Ovary (tissue), 9 donors: ENCODE data around the gene ZHX3. TPM values are rescaled to one million over a fixed set of nuclear protein-coding genes. Genes with fewer than 3 reads are reported as not detected.
"Not testable (repeated sequence)": the region's sequence is repeated elsewhere in the genome, so short reads cannot be mapped to it uniquely, and the experiment has no call there.

ENCODE experiments used
- DNase-seq, 5 donors: peaks; one replicate each; pipeline ENCODE4 v3.0.0-alpha.2; 2019 to 2020
- H3K27ac ChIP-seq, 2 donors: fragments of 200-600 bp; one replicate each; pipeline versions ENCODE4 v1.5.1 to v1.8.0; 2019 to 2022
- H3K27me3 ChIP-seq: fragments of 200-600 bp; one replicate; pipeline ENCODE4 v1.8.0; 2022
- H3K36me3 ChIP-seq: fragments of 200-600 bp; sonication (generic); one replicate; pipeline ENCODE4 v1.5.1; 2019
- H3K4me1 ChIP-seq: one replicate; pipeline ENCODE4 v1.8.1; 2013; ENCODE audit warnings: mild to moderate bottlenecking, moderate library complexity; ENCODE audit not compliant: insufficient read depth
- H3K4me3 ChIP-seq: fragments of 200-600 bp; sonication (generic); one replicate; pipeline ENCODE4 v1.5.1; 2017
- H3K9me3 ChIP-seq, 2 donors: fragments of 200-600 bp in 1 of 2; sonication (generic) in 1 of 2; one replicate each; pipeline versions ENCODE4 v1.5.1 to v1.8.1; 2013 to 2019; ENCODE audit warnings: mild to moderate bottlenecking in 1 of 2, moderate library complexity in 1 of 2
- CTCF ChIP-seq, 3 donors: fragments of 450-650 bp in 2 of 3; fragments of 200-600 bp in 1 of 3; IDR thresholded peaks; one replicate each; pipeline versions ENCODE4 v1.5.1 to v1.8.0; 2016 to 2022; ENCODE audit warnings: antibody characterized with exemption in 3 of 3, mild to moderate bottlenecking in 1 of 3
- EP300 ChIP-seq: sonication (generic); formaldehyde crosslinking; IDR thresholded peaks from one replicate; pipeline ENCODE4 v1.6.1; 2017; ENCODE audit warnings: antibody characterized with exemption
- POLR2A ChIP-seq: fragments of 450-650 bp; IDR thresholded peaks from one replicate; pipeline ENCODE4 v1.6.1; 2017; ENCODE audit warnings: antibody characterized with exemption, mild to moderate bottlenecking, moderate library complexity
- WGBS, 3 donors: extraction: QIAGEN DNeasy Blood & Tissue Kit in 1 of 3; methylation state at CpG; one replicate each; pipeline versions ENCODE4 v1.1.5 to v1.1.7; 2013 to 2017; 5-methylcytosine and 5-hydroxymethylcytosine counted together
- intact Hi-C, 4 donors: fragments of 100-400 bp; cut with DNase I; formaldehyde crosslinking; loops; one replicate each; pipeline versions ENCODE4 v1.11.0 to v1.15.1; 2022 to 2023
- polyA plus RNA-seq, 2 donors: library from polyadenylated mRNA; stranded (reverse); fragments of 200-250 nt in 1 of 2; fragments of 350-450 nt in 1 of 2; fragmentation: Illumina TruSeq in 1 of 2; extraction: RNeasy Lipid Tissue Mini Kit (QIAGEN cat#74804) in 1 of 2; gene quantifications; one replicate each; pipeline ENCODE4 v1.2.3, GENCODE V29; 2013 to 2014
- total RNA-seq, 7 donors: library from RNA; depleted of rRNA in 2 of 7; stranded (reverse); fragments of >200 nt in 2 of 7; fragmentation: NEBNext Ultra II Directional in 3 of 7; extraction: Animal tissue kit (Norgen Biotek cat#: 25700) in 3 of 7; gene quantifications; one replicate each; pipeline versions ENCODE4 v1.1.0 to v1.2.4, GENCODE V29; 2016 to 2023
- donor health status: DM: no; HTN: no; CAD: no; lungs with moderate emphysema.
- donor health status: DM: no; HTN: no; CAD: no.
- donor health status: Bipolar disorder and iron deficiency.
- donor health status: DM: yes; HTN: yes; CAD: no.
- donor health status: DM: no; HTN: no; CAD: no.
- donor health status: DM: yes; HTN: yes; CAD: no.

Gene ZHX3
- total and polyA plus RNA-seq, 9 donors = 17.5 to 72.0 (median 39.6) TPM

GRCh38 chr20:41135888-41136679 lies 181.4 kb downstream of the ZHX3 start:
- Histone ChIP-seq H3K4me1 (peaks cover 19% of the 10 kb centered on the region), H3K36me3 (no peaks in the 10 kb centered on the region), H3K9me3 (no peaks in the 10 kb centered on the region), H3K27me3 (no peaks in the 10 kb centered on the region), H3K27ac (peak overlapping the region; percentile 23 to 99), H3K4me3 (peak overlapping the region; percentile 86)
- TF ChIP-seq EP300 = no peak
- TF ChIP-seq POLR2A = no peak
- TF ChIP-seq CTCF (IDR thresholded peaks at IDR 0.05) = no peak
- WGBS, 3 donors = 29 to 31% (median 30%) methylated on average over 23 of the region's 23 CpGs
- intact Hi-C loops = no loop called here
- DNase-seq = no peak

- intact Hi-C loops = no loop called here
- peaks cover 13% of the 10 kb centered on the region for H3K4me1 ChIP-seq
- no peak overlapping the region for H3K27ac ChIP-seq
- no peak overlapping the region for H3K4me3 ChIP-seq
- H3K27me3 ChIP-seq = no peaks in the 10 kb centered on the region
- WGBS, 3 donors = 69 to 72% (median 71%) methylated on average over 13 of the region's 13 CpGs
- DNase-seq = no peak
- TF ChIP-seq POLR2A (no peak), CTCF (IDR thresholded peaks at IDR 0.05) (peak in 1 of 3 donors; percentile 15), EP300 (no peak)
- no peaks in the 10 kb centered on the region for H3K36me3 ChIP-seq
- H3K9me3 ChIP-seq = no peaks in the 10 kb centered on the region
Measured at GRCh38 chr20:41135187-41135887, 182.2 kb downstream of the ZHX3 start.

GRCh38 chr20:41134362-41135186 lies 183.0 kb downstream of the ZHX3 start:
- Histone ChIP-seq H3K9me3 (no peaks in the 10 kb centered on the region), H3K27me3 (no peaks in the 10 kb centered on the region), H3K4me3 (no peak overlapping the region), H3K36me3 (no peaks in the 10 kb centered on the region), H3K27ac (no peak overlapping the region), H3K4me1 (peaks cover 7% of the 10 kb centered on the region)
- WGBS, 3 donors = 84 to 87% (median 86%) methylated on average over 9 of the region's 9 CpGs
- intact Hi-C loops = no loop called here
- DNase-seq = no peak
- TF ChIP-seq EP300 = no peak
- TF ChIP-seq CTCF (IDR thresholded peaks at IDR 0.05) = no peak
- no peak for TF ChIP-seq POLR2A

- TF ChIP-seq CTCF (IDR thresholded peaks at IDR 0.05) = no peak
- TF ChIP-seq EP300 = no peak
- TF ChIP-seq POLR2A = no peak
- intact Hi-C loops = no loop called here
- no peak overlapping the region for H3K4me3 ChIP-seq
- 72 to 78% (median 78%) methylated on average over 7 of the region's 7 CpGs for WGBS, 3 donors
- DNase-seq = no peak
- H3K9me3 ChIP-seq = no peaks in the 10 kb centered on the region
- H3K4me1 ChIP-seq = peaks cover 2% of the 10 kb centered on the region
- no peak overlapping the region for H3K27ac ChIP-seq
- H3K27me3 ChIP-seq = no peaks in the 10 kb centered on the region
- no peaks in the 10 kb centered on the region for H3K36me3 ChIP-seq
Measured at GRCh38 chr20:41133709-41134361, 183.7 kb downstream of the ZHX3 start.

GRCh38 chr20:41132388-41132775 lies 185.1 kb downstream of the ZHX3 start:
- DNase-seq, H3K27me3 ChIP-seq, H3K27ac ChIP-seq, H3K4me3 ChIP-seq, H3K4me1 ChIP-seq, intact Hi-C loops, H3K36me3 ChIP-seq, H3K9me3 ChIP-seq: not testable (repeated sequence)
- whole genome bisulfite sequencing, 3 donors = 74 to 81% (median 75%) methylated on average over 9 of the region's 9 CpGs
